OCI-LY3 (cell line): Measurements from ENCODE around the gene SKIDA1.

Experiments
- CTCF ChIP-seq: fragments of 200-600, 300-600 bp; sonication (generic); IDR thresholded peaks from 2 replicates; pipeline ENCODE4 v1.5.1; 2014; ENCODE audit warnings: antibody characterized with exemption, low read length, low read depth
- EZH2phosphoT487 ChIP-seq: fragments of 200-600 bp; shearing (Covaris generic); IDR thresholded peaks from 2 replicates; pipeline ENCODE4 v1.6.1; 2018; ENCODE audit warnings: antibody characterized with exemption, mixed run types, low read depth

GRCh38 chr10:21515361-21516241 is 9.9 kb downstream of the SKIDA1 start:
- no peak for TF ChIP-seq CTCF
- TF ChIP-seq EZH2phosphoT487, result no peak
